NCI-H2171 treated with DMSO at 0.1 percent for 48 hours (cell line): ENCODE data around the gene KCNMA1.

ENCODE experiments used
- DNase-seq: peaks from one replicate; lab custom pipeline; 2025; lab: John Stamatoyannopoulos, UW

KCNMA1 gene

GRCh38 chr10:76939933-76940468 is 697.6 kb downstream of the KCNMA1 start:
- DNase-seq, result no peak

- no peak for DNase-seq
Measured at GRCh38 chr10:76937181-76937600, 700.4 kb downstream of the KCNMA1 start.

GRCh38 chr10:76935941-76936613 is 701.5 kb downstream of the KCNMA1 start:
- DNase-seq, result no peak

- no peak for DNase-seq
Measured at GRCh38 chr10:76928565-76928964, 709.0 kb downstream of the KCNMA1 start.

- no peak for DNase-seq
Measured at GRCh38 chr10:76925636-76926405, 711.8 kb downstream of the KCNMA1 start.

GRCh38 chr10:76922666-76923065 is 714.9 kb downstream of the KCNMA1 start:
- DNase-seq, result no peak

GRCh38 chr10:76921383-76922010 is 716.1 kb downstream of the KCNMA1 start:
- DNase-seq, result no peak

- no peak for DNase-seq
Measured at GRCh38 chr10:76920581-76920980, 717.0 kb downstream of the KCNMA1 start.

- no peak for DNase-seq
Measured at GRCh38 chr10:76918106-76918505, 719.5 kb downstream of the KCNMA1 start.

- DNase-seq, result no peak
Measured at GRCh38 chr10:76917071-76917470, 720.5 kb downstream of the KCNMA1 start.

- DNase-seq, result no peak
Measured at GRCh38 chr10:76916536-76916935, 721.1 kb downstream of the KCNMA1 start.

GRCh38 chr10:76915316-76915715 is 722.3 kb downstream of the KCNMA1 start:
- no peak for DNase-seq

- DNase-seq, result no peak
Measured at GRCh38 chr10:76911184-76911583, 726.4 kb downstream of the KCNMA1 start.

- no peak for DNase-seq
Measured at GRCh38 chr10:76910184-76910962, 727.2 kb downstream of the KCNMA1 start.

GRCh38 chr10:76906256-76906655 is 731.4 kb downstream of the KCNMA1 start:
- DNase-seq, result no peak

GRCh38 chr10:76905251-76905650 is 732.4 kb downstream of the KCNMA1 start:
- no peak for DNase-seq

GRCh38 chr10:76903387-76903945 is 734.1 kb downstream of the KCNMA1 start:
- DNase-seq, result no peak

- DNase-seq, result peak; percentile 31
Measured at GRCh38 chr10:76902949-76903348, 734.7 kb downstream of the KCNMA1 start.

GRCh38 chr10:76901701-76902100 is 735.9 kb downstream of the KCNMA1 start:
- DNase-seq, result no peak

GRCh38 chr10:76899490-76899889 is 738.1 kb downstream of the KCNMA1 start:
- no peak for DNase-seq

- DNase-seq, result no peak
Measured at GRCh38 chr10:76892766-76893479, 744.7 kb downstream of the KCNMA1 start.
